Measurements from ENCODE around the gene TNRC6B.
A peak's percentile ranks its signal among the peaks of the same experiment; 100 is the strongest.
"Not testable (repeated sequence)": the region's sequence is repeated elsewhere in the genome, so short reads cannot be mapped to it uniquely, and the experiment has no call there.

The TNRC6B gene

GRCh38 chr22:40212121-40212520, 34.4 kb downstream of the TNRC6B start:
- DNase-seq (ENCODE audit: low spot score): no peak

- no peak for DNase-seq (ENCODE audit: low spot score)
These were observed 35.8 kb downstream of the TNRC6B start for GRCh38 chr22:40213478-40213877.

- DNase-seq (ENCODE audit: low spot score): peak; percentile 34
These were observed 37.5 kb downstream of the TNRC6B start for GRCh38 chr22:40215266-40215665.

- DNase-seq (ENCODE audit: low spot score): peak; percentile 20
These were observed 38.5 kb downstream of the TNRC6B start for GRCh38 chr22:40216041-40216756.

- DNase-seq (ENCODE audit: low spot score): no peak
These were observed 40.4 kb downstream of the TNRC6B start for GRCh38 chr22:40218152-40218551.

GRCh38 chr22:40218723-40219294, 41.1 kb downstream of the TNRC6B start:
- peak; percentile 17 for DNase-seq (ENCODE audit: low spot score)

- no peak for DNase-seq (ENCODE audit: low spot score)
These were observed 42.8 kb downstream of the TNRC6B start for GRCh38 chr22:40220316-40221054.

- no peak for DNase-seq (ENCODE audit: low spot score)
These were observed 43.3 kb downstream of the TNRC6B start for GRCh38 chr22:40221055-40221414.

- not testable (repeated sequence) for DNase-seq (ENCODE audit: low spot score)
These were observed 45.3 kb downstream of the TNRC6B start for GRCh38 chr22:40222979-40223378.

- DNase-seq (ENCODE audit: low spot score): no peak
These were observed 47.0 kb downstream of the TNRC6B start for GRCh38 chr22:40224702-40225101.

- no peak for DNase-seq (ENCODE audit: low spot score)
These were observed 48.9 kb downstream of the TNRC6B start for GRCh38 chr22:40226620-40227019.

GRCh38 chr22:40231618-40232313, 54.0 kb downstream of the TNRC6B start:
- DNase-seq (ENCODE audit: low spot score): no peak

GRCh38 chr22:40232624-40233023, 54.9 kb downstream of the TNRC6B start:
- DNase-seq (ENCODE audit: low spot score): no peak

- DNase-seq (ENCODE audit: low spot score): no peak
These were observed 56.2 kb downstream of the TNRC6B start for GRCh38 chr22:40233886-40234285.

GRCh38 chr22:40234658-40235057, 56.9 kb downstream of the TNRC6B start:
- DNase-seq (ENCODE audit: low spot score): no peak

GRCh38 chr22:40235308-40235707, 57.6 kb downstream of the TNRC6B start:
- no peak for DNase-seq (ENCODE audit: low spot score)

- no peak for DNase-seq (ENCODE audit: low spot score)
These were observed 58.5 kb downstream of the TNRC6B start for GRCh38 chr22:40236131-40236665.

- no peak for DNase-seq (ENCODE audit: low spot score)
These were observed 59.5 kb downstream of the TNRC6B start for GRCh38 chr22:40237241-40237640.

GRCh38 chr22:40237788-40238424, 60.2 kb downstream of the TNRC6B start:
- DNase-seq (ENCODE audit: low spot score): no peak

GRCh38 chr22:40238425-40239344, 61.0 kb downstream of the TNRC6B start:
- DNase-seq (ENCODE audit: low spot score): no peak

GRCh38 chr22:40239345-40239683, 61.6 kb downstream of the TNRC6B start:
- no peak for DNase-seq (ENCODE audit: low spot score)
